HG03460 (cell line): ENCODE data around the gene CENATAC.
"Not testable (repeated sequence)": the region's sequence is repeated elsewhere in the genome, so short reads cannot be mapped to it uniquely, and the experiment has no call there.

Source experiments
- ATAC-seq: cut with Tn5 transposase; IDR thresholded peaks from one replicate; pipeline ENCODE4 v1.9.1; 2021; ENCODE audit not compliant: unreplicated experiment

CENATAC gene, protein sequence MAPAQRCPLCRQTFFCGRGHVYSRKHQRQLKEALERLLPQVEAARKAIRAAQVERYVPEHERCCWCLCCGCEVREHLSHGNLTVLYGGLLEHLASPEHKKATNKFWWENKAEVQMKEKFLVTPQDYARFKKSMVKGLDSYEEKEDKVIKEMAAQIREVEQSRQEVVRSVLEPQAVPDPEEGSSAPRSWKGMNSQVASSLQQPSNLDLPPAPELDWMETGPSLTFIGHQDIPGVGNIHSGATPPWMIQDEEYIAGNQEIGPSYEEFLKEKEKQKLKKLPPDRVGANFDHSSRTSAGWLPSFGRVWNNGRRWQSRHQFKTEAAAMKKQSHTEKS

DNA sequence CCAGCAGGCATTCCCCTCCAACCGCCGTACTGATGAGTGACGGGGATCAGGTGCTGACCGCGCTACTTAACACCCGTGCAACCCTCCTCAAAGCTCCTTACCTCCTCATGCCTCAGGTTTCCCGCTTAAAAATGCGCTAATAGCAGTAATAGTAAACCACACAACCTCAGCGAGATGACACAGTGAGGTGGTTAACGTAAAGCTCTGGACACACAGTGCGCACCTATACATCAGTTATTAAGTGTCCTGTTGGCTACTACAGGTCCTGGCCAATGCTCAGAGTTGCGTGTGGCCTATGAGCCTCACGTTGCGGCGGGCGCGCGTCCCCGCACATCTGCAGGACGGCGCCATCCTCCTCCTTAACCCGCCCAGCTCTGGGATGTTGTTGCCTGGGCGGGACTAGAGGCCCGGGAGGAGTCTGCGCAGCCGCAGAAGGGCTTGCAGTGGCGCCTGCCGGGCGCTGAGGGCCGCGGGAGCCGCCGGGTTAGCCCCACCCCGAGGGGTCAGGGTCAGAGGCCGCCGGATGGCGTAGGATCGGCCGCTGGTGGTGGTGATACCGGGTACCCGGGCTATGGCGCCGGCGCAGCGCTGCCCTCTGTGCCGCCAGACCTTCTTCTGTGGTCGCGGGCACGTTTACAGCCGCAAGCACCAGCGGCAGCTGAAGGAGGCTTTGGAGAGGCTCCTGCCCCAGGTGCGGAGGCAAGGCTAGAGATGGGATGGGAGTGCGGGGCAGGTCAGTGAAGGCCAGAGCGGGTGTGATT lies at the start of gene CENATAC:
Gene CENATAC (plus strand): TSS at position 512 of the 761 bp plus-strand sequence. CDS start 60 bp downstream, at position 572.
- peak; percentile 87 for ATAC-seq

GRCh38 chr11:118953265-118953664 lies 44.7 kb upstream of the CENATAC start:
- no peak for ATAC-seq

- not testable (repeated sequence) for ATAC-seq
Observed at GRCh38 chr11:118953976-118954375, 44.0 kb upstream of the CENATAC start.

DNA sequence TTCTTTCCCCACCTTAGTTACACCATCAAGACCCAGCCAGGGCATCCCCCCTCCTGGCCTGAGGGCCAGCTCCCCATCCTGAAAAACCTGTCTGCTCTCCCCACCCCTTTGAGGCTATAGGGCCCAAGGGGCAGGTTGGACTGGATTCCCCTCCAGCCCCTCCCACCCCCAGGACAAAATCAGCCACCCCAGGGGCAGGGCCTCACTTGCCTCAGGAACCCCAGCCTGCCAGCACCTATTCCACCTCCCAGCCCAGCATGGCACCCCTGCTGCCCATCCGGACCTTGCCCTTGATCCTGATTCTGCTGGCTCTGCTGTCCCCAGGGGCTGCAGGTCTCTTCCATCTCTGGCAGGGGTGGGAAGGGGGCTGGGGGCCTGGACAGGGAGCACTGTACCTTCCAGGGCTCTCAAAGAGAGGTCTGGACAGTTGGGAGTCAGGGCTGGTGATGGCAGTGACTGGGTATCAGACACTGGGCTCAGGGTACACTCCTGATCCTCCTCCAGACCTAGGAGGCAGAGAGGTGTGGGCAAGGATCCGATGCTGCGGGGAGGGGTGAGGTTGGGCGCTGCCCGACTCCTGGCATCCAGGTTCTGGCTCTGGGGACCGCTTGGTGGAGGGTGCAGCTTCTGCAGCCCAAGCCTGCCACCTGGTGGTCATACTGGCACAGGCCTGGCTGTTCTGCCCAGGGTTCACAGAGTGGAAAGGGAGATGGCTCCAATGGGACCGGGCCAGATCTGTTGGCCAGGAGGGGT lies 41.7 kb upstream of the CENATAC start, which contains the start of gene UPK2:
Gene UPK2 (plus strand): TSS at position 205 of the 753 bp plus-strand sequence. CDS start 53 bp downstream, at position 258.
- no peak for ATAC-seq

GRCh38 chr11:118956847-118957469 lies 41.0 kb upstream of the CENATAC start:
- no peak for ATAC-seq

GRCh38 chr11:118957549-118957948 lies 40.4 kb upstream of the CENATAC start:
- no peak for ATAC-seq

GRCh38 chr11:118957968-118958367 lies 40.0 kb upstream of the CENATAC start:
- ATAC-seq = no peak

- ATAC-seq = no peak
Observed at GRCh38 chr11:118958577-118958976, 39.4 kb upstream of the CENATAC start.

DNA sequence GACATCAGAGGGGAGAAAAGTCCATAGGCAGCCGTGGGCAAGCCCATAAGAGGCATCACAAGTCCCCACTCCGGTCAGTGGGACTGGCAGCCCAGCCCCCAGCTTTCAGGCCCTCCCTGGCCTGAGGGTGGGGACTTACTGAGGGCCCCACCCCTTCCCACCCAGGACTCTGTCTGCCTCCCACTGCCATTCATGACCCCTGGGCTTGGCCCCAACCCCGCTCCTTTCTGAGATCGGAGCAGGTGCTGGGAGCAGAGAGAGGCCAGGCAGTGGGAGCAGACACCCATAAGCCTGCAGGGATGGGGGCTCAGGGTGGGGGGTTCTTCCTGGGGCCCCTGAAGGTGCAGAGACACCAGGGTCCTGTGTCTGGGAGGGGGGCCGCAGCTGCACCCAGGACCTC lies 36.7 kb upstream of the CENATAC start:
- no peak for ATAC-seq

DNA sequence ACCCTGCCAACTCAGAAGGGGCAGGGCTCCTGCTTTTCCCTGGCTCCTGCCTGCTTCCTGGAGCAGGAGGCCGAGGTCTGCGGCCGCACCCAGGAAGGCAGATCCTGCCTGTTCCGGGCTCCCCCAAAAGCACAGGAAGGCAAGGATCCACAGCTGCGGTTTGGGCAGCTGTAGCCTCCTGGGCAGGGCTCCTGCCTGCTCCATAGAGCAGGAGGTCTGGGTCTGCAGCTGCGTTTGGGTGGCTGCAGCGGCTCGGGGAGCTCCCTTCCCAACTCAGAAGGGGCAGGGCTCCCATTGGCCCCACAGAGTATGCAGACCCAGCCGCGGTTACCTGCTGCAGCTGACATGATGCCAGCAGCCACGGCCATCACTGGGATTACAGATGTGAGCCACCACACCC lies 36.3 kb upstream of the CENATAC start:
- no peak for ATAC-seq

GRCh38 chr11:118969508-118969907 lies 28.4 kb upstream of the CENATAC start:
- ATAC-seq = not testable (repeated sequence)

DNA sequence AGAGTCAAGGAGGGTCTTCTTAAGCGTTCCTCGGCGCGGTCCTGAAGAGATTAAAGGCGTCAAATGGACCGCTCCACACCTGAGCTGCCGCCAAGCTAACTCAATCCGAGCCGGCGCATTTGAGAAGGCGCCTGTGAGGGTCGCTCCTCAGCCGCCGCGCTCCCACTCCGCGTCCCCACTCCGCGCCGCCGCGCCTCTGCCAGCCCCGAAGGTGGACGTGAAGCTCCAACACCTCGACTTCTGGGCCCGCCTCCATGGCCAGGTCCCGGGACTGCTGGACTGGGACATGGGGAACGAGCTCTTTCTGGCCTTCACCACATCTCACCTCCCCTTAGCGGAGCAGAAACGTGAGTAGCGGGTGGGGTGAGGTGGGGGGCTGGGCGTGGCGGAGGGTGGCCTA lies 26.3 kb upstream of the CENATAC start, which contains the start of gene FOXR1:
Gene FOXR1 (plus strand): TSS at position 116 of the 400 bp plus-strand sequence. CDS start 171 bp downstream, at position 287.
- ATAC-seq = no peak

DNA sequence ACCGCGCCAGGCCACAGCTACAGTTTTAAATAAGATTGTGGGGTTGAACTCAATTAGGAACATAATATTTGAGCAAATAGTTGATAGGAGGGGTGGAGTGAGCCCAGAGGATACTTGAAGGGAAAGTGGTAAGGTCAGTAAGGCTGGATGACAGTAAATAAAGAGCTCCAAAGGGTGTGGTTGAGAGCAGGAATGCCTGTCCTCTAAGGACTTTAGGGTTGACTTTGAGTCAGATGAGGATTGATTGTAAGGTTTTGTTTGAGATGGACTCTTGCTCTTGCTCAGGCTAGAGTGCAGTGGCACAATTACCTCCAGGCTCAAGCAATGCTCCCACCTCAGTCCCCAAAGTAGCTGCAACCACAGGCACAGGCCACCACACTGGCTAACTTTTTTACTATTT lies 24.0 kb upstream of the CENATAC start:
- ATAC-seq = no peak

DNA sequence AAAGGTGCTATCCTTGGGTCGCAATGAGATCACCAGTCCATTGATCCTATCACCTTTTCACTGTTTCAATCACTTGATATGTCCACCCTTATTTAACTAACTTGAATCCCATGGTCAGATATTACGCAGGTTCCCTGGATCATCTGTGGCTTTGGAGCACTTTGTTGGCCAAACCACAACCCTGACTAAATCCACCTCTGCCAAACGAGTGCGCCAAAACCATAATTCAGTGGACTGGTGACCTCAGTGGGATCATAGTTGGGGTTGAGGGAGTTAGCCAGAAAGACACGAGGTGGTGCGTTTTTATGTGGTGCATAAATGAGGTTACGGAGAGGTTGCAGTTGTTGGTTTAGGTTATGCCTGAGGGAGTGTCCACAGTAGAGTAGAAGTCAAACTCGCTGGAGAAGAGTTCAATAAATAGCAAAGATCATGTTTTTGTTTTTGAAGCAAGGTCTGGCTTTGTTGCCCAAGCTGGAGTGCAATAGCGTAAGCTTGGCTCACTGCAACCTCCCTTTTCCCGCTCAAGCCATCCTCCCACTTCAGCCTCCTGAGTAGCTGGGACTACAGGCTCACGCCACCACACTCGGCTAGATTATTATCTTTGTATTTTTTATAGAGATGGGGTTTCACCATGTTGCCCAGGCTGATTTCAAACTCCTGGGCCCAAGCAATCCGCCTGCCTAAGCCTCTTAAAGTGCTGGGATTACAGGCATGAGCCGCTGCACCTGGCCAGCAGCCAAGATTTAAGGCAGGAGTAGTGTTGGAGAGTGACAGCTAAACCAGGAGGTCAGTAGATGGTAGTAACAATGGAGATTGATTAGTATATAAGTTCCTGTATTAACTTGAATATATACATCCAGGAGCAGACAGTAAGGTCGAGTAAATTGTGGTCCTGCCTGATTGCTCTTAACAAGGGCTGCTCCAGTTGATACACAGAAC lies 21.9 kb upstream of the CENATAC start:
- ATAC-seq = no peak

- ATAC-seq = no peak
Observed at GRCh38 chr11:118979434-118979833, 18.5 kb upstream of the CENATAC start.

DNA sequence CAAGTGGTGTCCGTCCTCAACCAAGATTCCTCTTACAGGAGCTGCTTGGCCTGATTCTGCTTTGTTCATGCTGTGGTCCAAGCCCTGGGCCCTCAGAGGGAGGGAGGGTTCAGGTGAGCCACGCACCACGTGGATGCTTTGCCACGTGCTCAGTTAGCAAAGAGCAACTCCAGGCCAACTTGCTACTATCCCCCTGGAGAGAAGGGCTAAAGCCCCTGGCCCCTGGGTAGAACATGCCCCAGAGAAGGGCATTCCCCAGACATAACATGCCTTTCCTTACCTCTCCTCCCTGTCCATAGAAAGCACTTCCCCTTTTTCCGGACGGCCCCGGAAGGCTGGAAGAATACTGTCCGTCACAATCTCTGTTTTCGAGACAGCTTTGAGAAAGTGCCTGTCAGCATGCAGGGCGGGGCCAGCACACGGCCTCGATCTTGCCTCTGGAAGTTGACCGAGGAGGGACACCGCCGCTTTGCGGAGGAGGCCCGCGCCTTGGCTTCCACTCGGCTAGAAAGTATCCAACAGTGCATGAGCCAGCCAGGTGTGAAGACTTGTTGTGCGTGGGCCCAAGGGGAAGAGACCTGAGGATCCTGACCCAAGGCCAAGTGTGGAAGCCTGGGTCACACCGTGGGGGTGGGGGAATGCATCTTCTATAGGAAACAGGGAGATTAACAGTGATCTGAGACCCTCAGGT lies 17.6 kb upstream of the CENATAC start:
- no peak for ATAC-seq

DNA sequence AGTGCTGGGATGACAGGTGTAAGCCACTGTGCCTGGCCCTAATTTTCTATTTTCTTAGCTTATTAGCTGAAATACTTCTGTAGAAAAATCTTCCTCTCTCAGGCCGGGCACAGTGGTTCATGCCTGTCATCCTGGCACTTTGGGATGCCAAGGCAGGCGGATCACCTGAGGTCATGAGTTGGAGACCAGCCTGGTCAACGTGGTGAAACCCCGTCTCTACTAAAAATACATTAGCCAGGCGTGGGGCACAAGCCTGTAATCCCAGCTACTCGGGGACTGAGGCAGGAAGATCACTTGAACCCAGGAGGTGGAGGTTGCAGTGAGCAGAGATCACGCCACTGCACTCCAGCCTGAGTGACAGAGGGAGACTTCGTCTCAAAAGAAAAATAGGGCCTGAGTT lies 13.6 kb upstream of the CENATAC start:
- ATAC-seq = not testable (repeated sequence)

GRCh38 chr11:118984825-118985224 lies 13.1 kb upstream of the CENATAC start:
- ATAC-seq = no peak

GRCh38 chr11:118988280-118988679 lies 9.7 kb upstream of the CENATAC start:
- ATAC-seq = no peak
